ENCODE data around the gene HNRNPA3. TPM values are rescaled to one million over a fixed set of nuclear protein-coding genes. Genes with fewer than 3 reads are reported as not detected.

HNRNPA3 gene
- total and polyA plus RNA-seq, 2 donors (not counting 3 experiments of a cell fraction or from before 2014, with no cell fraction given), result 57.5 to 316 TPM

- peak; percentile 34 for DNase-seq (ENCODE audit: low read depth, low spot score)
- CTCF ChIA-PET, result no interaction called here
- dilution Hi-C loops (cut with MboI; ENCODE audit: extremely low pct_ligation_motif_present, low sequenced_read_pairs) (no loop called here), intact Hi-C loops (cut with micrococcal nuclease) (no loop called here)
- Histone ChIP-seq H3K27ac (ENCODE audit: insufficient read depth, low read depth, low read length) (peak overlapping the region; percentile 79), H3K79me2 (ENCODE audit: control insufficient read depth, insufficient read depth, low read length) (no peaks in the 10 kb centered on the region), H3K4me3 (replicated peaks in 1 of 3; ENCODE audit: insufficient read depth in 1 of 3, low read depth in 1 of 3, low read length in 3 of 3) (no peak overlapping the region), H3K4me2 (ENCODE audit: insufficient read depth, low read length) (no peak overlapping the region), H3K4me1 (ENCODE audit: control insufficient read depth, extremely low read depth, insufficient read depth, low read length) (peaks cover 51% of the 10 kb centered on the region), H3K27me3 (ENCODE audit: control insufficient read depth in 2 of 2, insufficient read depth in 2 of 2, low read length in 2 of 2) (no peaks in the 10 kb centered on the region), H4K20me1 (replicated peaks; ENCODE audit: control insufficient read depth, extremely low read depth, insufficient read depth, low read length) (no peaks in the 10 kb centered on the region), H3K9me3 (replicated peaks; ENCODE audit: control insufficient read depth, insufficient read depth, low read length) (no peaks in the 10 kb centered on the region), H3K36me3 (ENCODE audit: control insufficient read depth in 2 of 2, extremely low read depth in 1 of 2, insufficient read depth in 2 of 2, low read length in 2 of 2) (no peaks in the 10 kb centered on the region), H2AFZ (ENCODE audit: low read depth, low read length) (peak overlapping the region; percentile 39), H3K9me1 (replicated peaks; ENCODE audit: control insufficient read depth, extremely low read depth, insufficient read depth, low read length) (no peaks in the 10 kb centered on the region), H3K9ac (replicated peaks; ENCODE audit: extremely low read depth, insufficient read depth, low read length) (no peak overlapping the region)
- POLR2A ChIA-PET, result no interaction called here
- BruUV-seq (replicated peaks), result no TSS peak
- TF ChIP-seq MAX (IDR thresholded peaks at IDR 0.05; ENCODE audit: insufficient read depth, insufficient read length) (no peak), GATA2 (IDR thresholded peaks at IDR 0.05; ENCODE audit: insufficient read depth, insufficient read length, low read depth, low read length) (peak; percentile 65), POLR2AphosphoS5 (IDR thresholded peaks at IDR 0.05; ENCODE audit: insufficient read depth, low read depth, low read length) (no peak)
- no peak for FAIRE-seq
Measured at GRCh38 chr2:177171418-177171865, 41.2 kb upstream of the HNRNPA3 start.

DNA sequence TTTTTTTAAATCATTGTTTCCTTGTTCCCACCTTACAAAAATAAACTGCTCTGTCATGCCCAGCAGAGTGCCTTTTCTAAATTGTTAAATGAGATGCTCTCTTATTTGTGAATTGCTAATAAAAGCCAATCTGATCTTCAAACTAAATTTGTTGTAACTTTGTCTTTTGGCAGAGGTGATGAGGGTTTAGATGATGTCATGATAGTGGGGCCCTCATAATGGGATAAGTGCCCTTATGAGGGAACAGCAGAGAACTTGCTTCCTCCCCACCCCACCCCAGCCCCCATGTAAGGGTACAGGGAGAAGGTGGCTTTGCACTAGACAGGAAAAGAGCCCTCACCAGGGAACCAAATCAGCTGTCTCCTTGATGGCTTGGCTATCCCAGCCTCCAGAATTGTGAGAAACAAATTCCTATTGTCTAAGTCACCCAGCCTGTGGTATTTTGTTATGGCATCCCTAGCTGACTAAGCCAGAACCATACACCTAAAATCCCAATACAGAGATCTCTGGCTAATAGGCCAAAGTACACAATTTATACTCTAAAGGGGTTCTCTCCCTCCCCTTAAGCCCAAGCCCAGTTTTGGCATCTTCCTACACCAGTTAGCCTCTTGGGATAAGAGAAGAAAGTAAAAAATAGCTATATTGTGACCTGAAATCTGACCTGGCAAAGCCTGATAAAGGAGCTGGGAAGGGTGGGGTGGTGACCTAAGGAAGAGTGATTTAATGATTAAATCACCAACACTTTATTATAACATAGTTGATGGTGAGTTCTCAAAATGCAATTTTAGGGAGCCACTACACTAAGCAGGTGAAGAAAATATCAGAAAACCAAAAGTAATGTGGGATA is 40.3 kb upstream of the HNRNPA3 start:
- no peak overlapping the region for H3K4me3 ChIP-seq (replicated peaks in 1 of 3; ENCODE audit: insufficient read depth in 1 of 3, low read depth in 1 of 3, low read length in 3 of 3)
- no peaks in the 10 kb centered on the region for H3K9me3 ChIP-seq (replicated peaks; ENCODE audit: control insufficient read depth, insufficient read depth, low read length)
- peak; percentile 52 for DNase-seq (ENCODE audit: low read depth, low spot score)
- dilution Hi-C loops (cut with MboI; ENCODE audit: extremely low pct_ligation_motif_present, low sequenced_read_pairs) (no loop called here), intact Hi-C loops (cut with micrococcal nuclease) (loop anchor here (1.0 kb wide), 1 partner anchor 40 kb away; the partner anchor contains the start of gene HNRNPA3)
- H3K27me3 ChIP-seq (ENCODE audit: control insufficient read depth in 2 of 2, insufficient read depth in 2 of 2, low read length in 2 of 2), result no peaks in the 10 kb centered on the region
- H3K27ac ChIP-seq (ENCODE audit: insufficient read depth, low read depth, low read length), result peak overlapping the region; percentile 79
- H2AFZ ChIP-seq (ENCODE audit: low read depth, low read length), result peak overlapping the region; percentile 30
- ChIA-PET CTCF (interaction anchor here (1.0 kb wide), 1 partner anchor 26 kb away, joined by 3 read pairs; no protein-coding TSS in a partner anchor), POLR2A (no interaction called here)
- H3K36me3 ChIP-seq (ENCODE audit: control insufficient read depth in 2 of 2, extremely low read depth in 1 of 2, insufficient read depth in 2 of 2, low read length in 2 of 2), result no peaks in the 10 kb centered on the region
- FAIRE-seq, result peak; percentile 56
- no TSS peak for BruUV-seq (replicated peaks)
- H4K20me1 ChIP-seq (replicated peaks; ENCODE audit: control insufficient read depth, extremely low read depth, insufficient read depth, low read length), result no peaks in the 10 kb centered on the region
- peak overlapping the region; percentile 68 for H3K4me2 ChIP-seq (ENCODE audit: insufficient read depth, low read length)
- H3K79me2 ChIP-seq (ENCODE audit: control insufficient read depth, insufficient read depth, low read length), result no peaks in the 10 kb centered on the region
- no peak overlapping the region for H3K9ac ChIP-seq (replicated peaks; ENCODE audit: extremely low read depth, insufficient read depth, low read length)
- H3K4me1 ChIP-seq (ENCODE audit: control insufficient read depth, extremely low read depth, insufficient read depth, low read length), result peaks cover 44% of the 10 kb centered on the region
- peak; percentile 76 for TF ChIP-seq GATA2 (IDR thresholded peaks at IDR 0.05; ENCODE audit: insufficient read depth, insufficient read length, low read depth, low read length)
- TF ChIP-seq POLR2A (IDR thresholded peaks at IDR 0.05; ENCODE audit: low read depth, low read length), result no peak
- peak; percentile 51 for TF ChIP-seq FOS (IDR thresholded peaks at IDR 0.05; ENCODE audit: borderline replicate concordance, insufficient read depth, low read length)
- no peak for TF ChIP-seq MYC (IDR thresholded peaks at IDR 0.05; ENCODE audit: low read depth, low read length)
- peak; percentile 39 for TF ChIP-seq JUN (IDR thresholded peaks at IDR 0.05; ENCODE audit: borderline replicate concordance, insufficient read depth, insufficient read length, low read depth)
- no peak for TF ChIP-seq MAX (IDR thresholded peaks at IDR 0.05; ENCODE audit: insufficient read depth, insufficient read length)
- peak; percentile 44 for TF ChIP-seq POLR2AphosphoS5 (IDR thresholded peaks at IDR 0.05; ENCODE audit: insufficient read depth, low read depth, low read length)
- no peaks in the 10 kb centered on the region for H3K9me1 ChIP-seq (replicated peaks; ENCODE audit: control insufficient read depth, extremely low read depth, insufficient read depth, low read length)

Data from endothelial cell of umbilical vein (primary cell).